ENCODE results near the gene GSG1L.

DNA sequence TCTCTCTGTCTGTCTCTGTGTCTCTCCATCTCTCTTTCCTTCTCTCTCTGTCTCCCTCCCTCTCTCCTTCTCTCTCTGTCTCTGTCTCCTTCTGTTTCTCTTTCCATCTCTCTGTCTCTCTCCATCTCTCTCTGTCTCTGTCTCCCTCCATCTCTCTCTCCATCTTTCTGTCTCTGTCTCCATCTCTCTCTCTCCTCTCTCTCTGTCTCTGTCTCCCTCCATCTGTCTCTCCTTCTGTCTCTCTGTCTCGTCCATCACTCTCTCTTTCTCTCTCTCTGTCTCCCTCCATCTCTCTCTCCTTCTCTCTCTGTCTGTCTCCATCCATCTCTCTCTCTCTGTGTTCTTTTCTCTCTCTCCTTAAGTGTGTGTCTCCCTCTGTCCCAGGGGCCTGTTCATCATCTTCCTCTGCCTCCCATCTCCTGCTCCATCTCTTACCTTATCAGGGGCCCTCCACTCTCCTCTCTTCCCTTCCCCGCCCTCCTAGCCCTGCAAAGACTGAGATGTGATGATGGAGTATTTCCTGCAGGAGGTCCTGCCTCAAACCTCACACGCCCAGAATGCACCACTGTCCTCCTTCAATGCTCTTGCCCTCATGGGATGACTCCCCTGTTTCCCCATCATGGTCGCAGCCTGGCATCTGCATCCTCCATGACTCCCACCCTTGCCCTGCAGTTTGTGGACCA is 193.3 kb downstream of the GSG1L start:
- TF ChIP-seq RAD21 (IDR thresholded peaks at IDR 0.05; ENCODE audit: low read depth) (no peak), TAF1 (IDR thresholded peaks at IDR 0.05; ENCODE audit: low read depth) (no peak), CEBPB (IDR thresholded peaks at IDR 0.05) (no peak), ZBTB7A (IDR thresholded peaks at IDR 0.05; ENCODE audit: low read depth) (no peak), TCF12 (IDR thresholded peaks at IDR 0.05; ENCODE audit: low read depth) (no peak), FOXM1 (IDR thresholded peaks at IDR 0.05; ENCODE audit: borderline replicate concordance, low read depth) (no peak), YY1 (IDR thresholded peaks at IDR 0.05; ENCODE audit: low read depth) (no peak), EGR1 (IDR thresholded peaks at IDR 0.05) (no peak), TEAD4 (IDR thresholded peaks at IDR 0.05) (no peak), EP300 (IDR thresholded peaks at IDR 0.05; ENCODE audit: borderline replicate concordance) (no peak)
